ENCODE measurements around the gene DUOX1. TPM values are rescaled to one million over a fixed set of nuclear protein-coding genes. Genes with fewer than 3 reads are reported as not detected.

The DUOX1 gene
- total RNA-seq, 3 donors from 2014 or later (not counting 1 experiment from before 2014, with no cell fraction given): 0.20 TPM; not detected in 2

- H3K27me3 ChIP-seq (ENCODE audit: control insufficient read depth, insufficient read depth, low read length): no peaks in the 10 kb centered on the region
- TF ChIP-seq CTCF (IDR thresholded peaks at IDR 0.05): no peak
- no peaks in the 10 kb centered on the region for H3K9me3 Mint-ChIP-seq
- no peaks in the 10 kb centered on the region for H3K4me1 Mint-ChIP-seq
- WGBS (ENCODE audit: insufficient coverage): 86% methylated on average over 23 of the region's 23 CpGs
- intact Hi-C loops (cut with micrococcal nuclease): no loop called here
- peaks cover 0 to 2% of the 10 kb centered on the region in 2 donors for H3K27me3 Mint-ChIP-seq (ENCODE audit: low read depth in 2 of 2)
- ATAC-seq (no peak), DNase-seq (no peak)
- no peaks in the 10 kb centered on the region for H3K36me3 Mint-ChIP-seq
- H3K27ac ChIP-seq (ENCODE audit: low read length): no peak overlapping the region
- no peaks in the 10 kb centered on the region for H3K36me3 ChIP-seq (ENCODE audit: control insufficient read depth, insufficient read depth, low read length)
- no peak overlapping the region for H3K4me3 ChIP-seq (ENCODE audit: low read length)
- H3K9me3 ChIP-seq (ENCODE audit: control insufficient read depth, insufficient read depth, low read length): no peaks in the 10 kb centered on the region
- no peaks in the 10 kb centered on the region for H3K4me1 ChIP-seq (ENCODE audit: control insufficient read depth, insufficient read depth, low read length)
- H3K27ac Mint-ChIP-seq: no peak overlapping the region
- H3K4me3 Mint-ChIP-seq: no peak overlapping the region
Measured at GRCh38 chr15:45099549-45100165, 30.1 kb upstream of the DUOX1 start.

GRCh38 chr15:45100884-45101625 is 28.7 kb upstream of the DUOX1 start:
- no peaks in the 10 kb centered on the region for H3K9me3 ChIP-seq (ENCODE audit: control insufficient read depth, insufficient read depth, low read length)
- Mint-ChIP-seq H3K4me1 (no peaks in the 10 kb centered on the region), H3K36me3 (no peaks in the 10 kb centered on the region), H3K27ac (no peak overlapping the region), H3K4me3 (no peak overlapping the region), H3K9me3 (no peaks in the 10 kb centered on the region), H3K27me3 (ENCODE audit: low read depth in 2 of 2) (peaks cover 0 to 2% of the 10 kb centered on the region in 2 donors)
- H3K27me3 ChIP-seq (ENCODE audit: control insufficient read depth, insufficient read depth, low read length): no peaks in the 10 kb centered on the region
- intact Hi-C loops (cut with micrococcal nuclease): no loop called here
- DNase-seq (no peak), ATAC-seq (no peak)
- 85% methylated on average over 5 of the region's 7 CpGs for WGBS (ENCODE audit: insufficient coverage)
- H3K4me1 ChIP-seq (ENCODE audit: control insufficient read depth, insufficient read depth, low read length): no peaks in the 10 kb centered on the region
- no peak for TF ChIP-seq CTCF (IDR thresholded peaks at IDR 0.05)
- no peaks in the 10 kb centered on the region for H3K36me3 ChIP-seq (ENCODE audit: control insufficient read depth, insufficient read depth, low read length)
- H3K27ac ChIP-seq (ENCODE audit: low read length): no peak overlapping the region
- no peak overlapping the region for H3K4me3 ChIP-seq (ENCODE audit: low read length)

- intact Hi-C loops (cut with micrococcal nuclease): no loop called here
- no peak for TF ChIP-seq CTCF (IDR thresholded peaks at IDR 0.05)
- 88% methylated on average over 12 of the region's 12 CpGs for WGBS (ENCODE audit: insufficient coverage)
- Mint-ChIP-seq H3K27me3 (ENCODE audit: low read depth in 2 of 2) (peaks cover 0 to 6% of the 10 kb centered on the region in 2 donors), H3K9me3 (no peaks in the 10 kb centered on the region), H3K27ac (no peak overlapping the region), H3K36me3 (no peaks in the 10 kb centered on the region), H3K4me1 (no peaks in the 10 kb centered on the region), H3K4me3 (no peak overlapping the region)
- no peak overlapping the region for H3K4me3 ChIP-seq (ENCODE audit: low read length)
- H3K27ac ChIP-seq (ENCODE audit: low read length): no peak overlapping the region
- H3K4me1 ChIP-seq (ENCODE audit: control insufficient read depth, insufficient read depth, low read length): no peaks in the 10 kb centered on the region
- ATAC-seq (no peak), DNase-seq (no peak)
- H3K9me3 ChIP-seq (ENCODE audit: control insufficient read depth, insufficient read depth, low read length): no peaks in the 10 kb centered on the region
- H3K36me3 ChIP-seq (ENCODE audit: control insufficient read depth, insufficient read depth, low read length): no peaks in the 10 kb centered on the region
- H3K27me3 ChIP-seq (ENCODE audit: control insufficient read depth, insufficient read depth, low read length): no peaks in the 10 kb centered on the region
Measured at GRCh38 chr15:45101749-45102148, 28.0 kb upstream of the DUOX1 start.

All from natural killer cell (primary cell).